ENCODE results near the gene PLP1.
"Not testable (repeated sequence)": the region's sequence is repeated elsewhere in the genome, so short reads cannot be mapped to it uniquely, and the experiment has no call there.

PLP1 gene

DNA sequence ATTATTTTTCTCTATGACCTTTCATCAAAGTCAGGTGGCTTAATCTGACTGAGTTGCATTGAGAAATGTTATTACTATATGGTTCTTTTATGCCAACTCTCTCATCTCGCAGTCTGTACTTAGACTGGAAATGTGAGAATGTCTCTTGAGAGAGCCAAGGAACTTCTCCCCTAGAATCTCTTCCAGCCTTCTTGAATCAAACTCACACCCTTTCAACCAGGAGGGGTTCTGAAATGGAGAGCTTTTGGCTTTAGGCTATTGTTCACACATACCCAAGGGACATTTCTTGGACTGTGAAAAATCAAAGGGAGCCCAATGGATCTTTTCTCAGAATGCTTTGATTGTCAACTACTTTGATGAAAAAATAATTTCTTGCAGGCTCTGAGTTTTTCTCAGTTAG lies 5.1 kb downstream of the PLP1 start:
- no peak for DNase-seq

DNA sequence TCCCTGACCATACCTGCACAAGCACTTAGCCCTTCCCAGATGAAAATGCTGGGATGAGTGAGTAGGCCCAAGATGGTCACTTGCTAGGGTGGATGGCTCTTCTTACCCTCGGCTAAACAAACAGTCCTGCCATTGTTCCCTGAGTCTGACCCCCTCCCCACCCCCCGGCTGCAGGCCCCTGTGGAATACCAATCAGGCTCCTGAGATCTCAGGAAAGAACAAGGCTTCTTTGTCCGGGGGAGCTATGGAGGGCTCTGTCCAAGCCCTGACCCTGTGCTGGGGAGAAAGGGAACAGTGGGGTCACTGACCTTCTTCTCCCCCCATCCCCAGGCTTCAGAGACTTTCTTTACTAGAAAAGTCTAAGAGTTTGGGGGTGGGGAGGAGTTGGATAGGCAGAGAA lies 6.0 kb downstream of the PLP1 start:
- DNase-seq, result no peak

DNA sequence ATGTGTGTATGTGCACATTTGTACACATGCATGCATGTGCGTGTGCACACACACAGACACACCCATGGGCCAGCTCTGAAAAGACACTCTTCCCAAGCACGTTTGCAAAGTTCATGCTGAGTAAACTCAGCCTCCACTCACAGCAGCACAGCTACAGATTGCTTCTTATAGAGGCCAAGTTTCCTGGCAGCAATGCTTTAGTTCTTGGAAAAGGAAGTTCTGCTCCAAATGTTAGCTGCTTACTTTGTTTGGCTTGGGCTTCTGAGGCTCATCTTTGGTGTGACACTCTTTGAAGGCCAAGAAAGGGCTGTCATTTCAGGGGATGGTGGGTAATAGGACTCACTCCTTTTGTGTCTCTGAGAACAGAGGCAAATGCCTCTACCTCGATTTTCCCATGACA lies 6.6 kb downstream of the PLP1 start:
- no peak for DNase-seq

- DNase-seq, result no peak
These were observed 7.3 kb downstream of the PLP1 start for GRCh38 chrX:103783971-103784370.

GRCh38 chrX:103789004-103789403 lies 12.4 kb downstream of the PLP1 start:
- no peak for DNase-seq

DNA sequence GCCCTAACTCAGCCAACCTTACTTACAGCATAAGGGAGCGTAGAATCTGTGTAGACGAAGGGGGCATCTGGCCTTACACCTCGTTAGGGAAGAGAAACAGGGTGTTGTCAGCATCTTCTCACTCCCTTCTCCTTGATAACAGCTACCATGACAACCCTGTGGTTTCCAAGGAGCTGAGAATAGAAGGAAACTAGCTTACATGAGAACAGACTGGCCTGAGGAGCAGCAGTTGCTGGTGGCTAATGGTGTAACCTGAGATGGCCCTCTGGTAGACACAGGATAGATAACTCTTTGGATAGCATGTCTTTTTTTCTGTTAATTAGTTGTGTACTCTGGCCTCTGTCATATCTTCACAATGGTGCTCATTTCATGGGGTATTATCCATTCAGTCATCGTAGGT lies 14.6 kb downstream of the PLP1 start:
- no peak for DNase-seq

DNA sequence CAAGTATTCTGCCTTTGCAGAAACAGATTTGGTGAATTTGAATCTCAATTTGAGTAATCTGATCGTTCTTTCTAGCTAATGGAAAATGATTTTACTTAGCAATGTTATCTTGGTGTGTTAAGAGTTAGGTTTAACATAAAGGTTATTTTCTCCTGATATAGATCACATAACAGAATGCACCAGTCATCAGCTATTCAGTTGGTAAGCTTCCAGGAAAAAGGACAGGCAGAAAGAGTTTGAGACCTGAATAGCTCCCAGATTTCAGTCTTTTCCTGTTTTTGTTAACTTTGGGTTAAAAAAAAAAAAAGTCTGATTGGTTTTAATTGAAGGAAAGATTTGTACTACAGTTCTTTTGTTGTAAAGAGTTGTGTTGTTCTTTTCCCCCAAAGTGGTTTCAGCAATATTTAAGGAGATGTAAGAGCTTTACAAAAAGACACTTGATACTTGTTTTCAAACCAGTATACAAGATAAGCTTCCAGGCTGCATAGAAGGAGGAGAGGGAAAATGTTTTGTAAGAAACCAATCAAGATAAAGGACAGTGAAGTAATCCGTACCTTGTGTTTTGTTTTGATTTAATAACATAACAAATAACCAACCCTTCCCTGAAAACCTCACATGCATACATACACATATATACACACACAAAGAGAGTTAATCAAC lies 15.3 kb downstream of the PLP1 start:
- no peak for DNase-seq

DNA sequence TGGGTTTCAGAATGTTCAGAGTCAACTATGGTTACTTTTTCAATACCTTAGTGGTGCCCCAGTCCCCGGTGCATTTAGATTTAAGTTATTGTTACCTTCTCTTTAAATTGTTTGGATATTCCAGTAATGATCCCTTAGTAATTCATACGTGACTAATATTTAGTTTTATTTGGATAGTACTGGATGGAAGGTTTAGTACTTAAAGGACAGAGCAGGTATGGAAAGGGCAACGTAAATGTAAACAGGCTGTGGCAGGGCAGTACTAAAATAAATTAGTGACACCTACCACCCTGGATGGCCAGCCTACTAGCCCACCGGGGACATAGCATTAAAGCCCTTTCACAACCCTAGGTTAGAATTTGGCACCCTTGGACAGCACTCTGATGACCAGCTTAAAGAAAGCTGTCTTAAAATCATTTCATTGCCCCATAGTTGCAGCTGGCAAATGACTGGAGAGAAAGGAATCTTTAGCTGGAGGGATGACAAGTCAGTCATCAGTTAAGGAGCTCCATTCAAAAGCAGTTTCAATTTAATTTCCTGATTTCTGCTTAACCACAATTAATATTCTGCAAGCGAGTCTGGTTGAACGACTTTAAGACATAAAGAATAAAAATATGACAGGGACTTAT lies 16.4 kb downstream of the PLP1 start:
- no peak for DNase-seq

GRCh38 chrX:103793545-103793940 lies 16.9 kb downstream of the PLP1 start:
- DNase-seq, result no peak

DNA sequence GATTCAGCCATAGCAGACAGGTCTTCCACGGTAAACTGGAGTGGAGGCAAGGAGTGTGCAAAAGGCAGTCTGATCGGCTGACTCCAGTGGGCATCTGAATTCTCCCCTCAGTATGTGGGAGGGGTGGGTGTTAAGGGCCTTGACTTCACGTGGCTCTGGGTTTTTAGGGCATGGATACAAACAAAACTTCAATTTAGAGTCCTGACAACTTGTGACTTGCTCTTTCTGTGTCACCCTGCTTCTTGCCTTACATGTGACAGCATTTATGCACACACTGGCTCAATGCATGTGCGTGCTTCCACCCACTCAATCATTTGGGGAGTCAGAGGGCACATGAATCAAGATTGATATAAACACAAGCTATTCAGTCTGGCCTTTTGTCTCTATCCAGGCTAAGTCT lies 17.5 kb downstream of the PLP1 start:
- DNase-seq, result no peak

DNA sequence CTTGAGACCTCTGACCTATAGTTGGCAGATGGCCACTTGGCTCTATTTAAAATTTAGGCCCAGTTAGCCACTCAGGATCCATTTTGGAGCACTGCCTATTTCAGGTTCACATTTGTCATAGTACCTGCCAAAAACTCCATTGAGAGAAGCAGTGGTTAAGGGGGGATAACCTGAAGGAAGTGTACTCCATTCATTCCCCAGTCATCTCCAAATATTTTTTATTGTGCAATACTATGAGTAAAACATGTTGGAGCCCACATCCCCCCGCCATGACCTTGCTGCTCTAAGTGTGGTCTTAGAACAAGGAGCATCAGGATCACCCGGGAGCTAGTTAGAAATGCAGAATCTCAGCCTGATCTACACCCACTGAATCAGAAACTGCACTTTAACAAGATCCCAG lies 21.1 kb downstream of the PLP1 start:
- no peak for DNase-seq

GRCh38 chrX:103800318-103800717 lies 23.7 kb downstream of the PLP1 start:
- no peak for DNase-seq

GRCh38 chrX:103805860-103806259 lies 29.2 kb downstream of the PLP1 start:
- no peak for DNase-seq

DNA sequence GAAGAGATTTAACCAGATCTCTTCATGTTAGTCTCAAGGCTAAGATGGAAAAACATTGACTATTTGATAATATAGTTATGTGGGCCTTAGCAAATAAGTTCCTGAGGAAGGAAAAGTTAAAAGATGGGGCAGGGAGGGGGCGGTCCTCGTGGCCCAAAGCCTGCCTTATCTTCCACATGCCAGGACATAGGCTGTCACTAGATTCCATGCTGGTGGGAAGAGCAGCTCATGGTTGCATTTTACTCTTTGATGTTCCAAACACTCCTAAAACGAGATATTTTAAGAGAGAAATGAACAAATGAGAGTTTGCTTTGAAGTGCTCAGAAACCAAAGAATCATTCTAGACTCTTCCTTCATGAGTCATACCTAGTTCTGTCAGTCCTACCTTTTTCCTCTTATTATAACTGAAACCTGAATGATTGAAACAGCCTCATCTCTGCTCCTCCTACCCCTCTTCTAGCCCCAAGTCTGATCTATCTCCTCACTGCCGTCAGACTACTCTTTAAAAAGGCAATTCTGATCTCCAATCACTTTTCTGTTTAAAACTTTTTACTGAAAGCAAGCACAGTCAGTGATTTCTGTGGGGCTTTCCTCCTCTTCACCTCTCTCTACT lies 30.3 kb downstream of the PLP1 start:
- DNase-seq, result no peak

- no peak for DNase-seq
These were observed 35.2 kb downstream of the PLP1 start for GRCh38 chrX:103811858-103812257.

DNA sequence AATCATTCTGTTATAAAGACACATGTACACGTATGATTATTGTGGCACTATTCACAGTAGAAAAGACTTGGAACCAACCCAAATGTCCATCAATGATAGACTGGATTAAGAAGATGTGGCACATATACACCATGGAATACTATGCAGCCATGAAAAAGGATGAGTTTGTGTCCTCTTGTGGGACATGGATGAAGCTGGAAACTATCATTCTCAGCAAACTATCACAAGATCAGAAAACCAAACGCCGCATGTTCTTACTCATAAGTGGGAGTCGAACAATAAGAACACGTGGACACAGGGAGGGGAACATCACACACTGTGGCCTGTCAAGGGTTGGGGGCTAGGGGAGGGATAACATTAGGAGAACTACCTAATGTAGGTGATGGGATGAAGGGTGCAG lies 40.5 kb downstream of the PLP1 start:
- DNase-seq, result not testable (repeated sequence)

DNA sequence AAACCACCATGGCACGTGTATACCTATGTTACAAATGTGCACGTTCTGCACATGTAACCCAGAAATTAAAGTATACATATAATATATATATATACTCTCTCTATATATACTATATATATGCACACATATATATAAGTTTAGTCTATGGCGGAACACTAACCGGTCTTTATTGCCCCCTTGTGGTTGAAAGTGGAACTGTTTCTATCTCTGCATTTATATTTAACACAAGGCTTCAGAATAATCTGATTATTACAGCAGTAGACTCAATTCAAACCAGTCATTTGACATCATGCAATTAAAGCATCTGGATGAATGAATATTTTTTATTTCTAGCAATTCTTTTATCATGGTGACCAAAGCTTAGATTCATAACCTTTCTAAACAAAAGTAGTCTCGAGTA lies 40.9 kb downstream of the PLP1 start:
- DNase-seq, result peak; percentile 54

DNA sequence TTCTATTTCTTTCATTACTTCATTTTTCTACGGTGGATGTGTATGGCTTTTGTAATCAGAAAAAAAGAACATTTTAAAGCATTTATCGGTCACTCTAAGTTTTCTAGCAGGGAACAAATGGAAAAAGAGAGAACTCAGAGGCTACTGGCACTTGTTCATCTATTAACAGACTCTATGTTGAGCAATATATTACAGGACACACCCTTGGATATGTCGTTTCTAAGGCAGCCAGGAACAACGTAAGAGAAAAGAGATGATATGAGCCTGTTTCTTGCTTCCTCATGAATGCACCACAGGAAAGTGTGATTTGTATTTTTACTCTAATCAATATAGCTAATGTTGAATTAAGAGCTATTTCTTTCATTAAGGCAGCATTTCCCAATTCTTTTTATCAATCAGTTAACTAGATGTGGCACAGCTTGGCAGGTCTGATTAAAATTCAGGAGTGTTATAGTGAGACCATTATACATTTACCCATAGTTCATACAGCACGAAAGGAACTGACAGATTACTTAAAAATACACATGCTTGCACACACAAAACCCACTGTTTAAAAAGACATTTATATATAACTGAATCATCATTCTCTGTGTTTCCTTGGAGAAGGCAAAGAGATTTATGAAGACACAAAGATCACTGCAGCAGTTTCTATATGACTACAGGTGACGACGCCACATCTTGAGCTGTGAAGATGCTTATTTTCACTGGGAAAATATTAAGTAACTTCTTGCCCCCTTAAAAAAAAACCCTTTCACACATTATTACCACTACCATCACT lies 42.4 kb downstream of the PLP1 start:
- DNase-seq, result no peak

DNA sequence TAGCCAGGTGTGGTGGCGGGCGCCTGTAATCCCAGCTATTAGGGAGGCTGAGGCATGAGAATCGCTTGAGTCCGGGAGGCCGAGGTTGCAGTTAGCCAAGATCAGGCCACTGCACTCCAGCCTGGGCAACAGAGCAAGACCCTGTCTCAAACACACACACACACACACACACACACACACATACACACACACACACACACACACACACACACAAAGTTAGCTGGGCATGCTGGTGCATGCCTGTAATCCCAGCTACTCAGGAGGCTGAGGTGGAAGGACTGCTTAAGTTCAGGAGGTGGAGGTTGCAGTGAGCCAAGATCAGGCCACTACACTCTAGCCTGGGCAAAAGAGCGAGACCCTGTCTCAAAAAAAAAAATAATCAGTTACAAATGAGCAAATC lies 44.2 kb downstream of the PLP1 start:
- DNase-seq, result not testable (repeated sequence)

GRCh38 chrX:103823591-103823990 lies 47.0 kb downstream of the PLP1 start:
- no peak for DNase-seq

- no peak for DNase-seq
These were observed 49.2 kb downstream of the PLP1 start for GRCh38 chrX:103825881-103826280.

DNA sequence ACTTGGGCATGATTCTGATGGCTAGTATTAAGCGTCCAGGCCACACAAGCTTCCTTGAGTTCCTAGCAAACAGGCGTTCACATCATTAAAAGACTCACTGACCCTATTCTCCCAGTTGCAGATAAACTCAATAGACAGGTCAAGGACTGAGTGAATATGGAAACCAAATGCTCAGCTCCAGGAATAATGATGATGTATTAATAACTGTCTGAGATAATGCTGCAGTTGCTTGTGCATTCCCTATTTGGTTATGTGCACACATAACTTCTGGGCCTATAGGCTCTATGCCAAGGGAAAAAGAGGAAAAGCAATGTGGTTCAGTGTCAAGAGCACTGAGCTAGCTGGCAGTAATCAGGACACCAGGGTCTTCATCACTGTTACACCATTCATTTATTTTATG lies 51.9 kb downstream of the PLP1 start:
- no peak for DNase-seq

- DNase-seq, result peak; percentile 14
These were observed 54.2 kb downstream of the PLP1 start for GRCh38 chrX:103830848-103831247.

- DNase-seq, result peak; percentile 36
These were observed 54.7 kb downstream of the PLP1 start for GRCh38 chrX:103831342-103831802.

Data from NCI-H510A treated with DMSO at 0.1 percent for 48 hours (cell line).